Measurements from ENCODE around the gene TMEM204.

GRCh38 chr16:1501630-1502029 is 31.8 kb upstream of the TMEM204 start:
- TF ChIP-seq CTCF (IDR thresholded peaks at IDR 0.05; ENCODE audit: poor library complexity, severe bottlenecking) (no peak), EZH2 (IDR thresholded peaks at IDR 0.05; ENCODE audit: borderline replicate concordance, insufficient read depth, low read length, poor library complexity, severe bottlenecking) (no peak), POLR2AphosphoS5 (IDR thresholded peaks at IDR 0.05) (no peak), MXI1 (conservative IDR thresholded peaks at IDR 0.05; ENCODE audit: poor library complexity, severe bottlenecking) (no peak), REST (IDR thresholded peaks at IDR 0.05; ENCODE audit: borderline replicate concordance) (no peak), EP300 (conservative IDR thresholded peaks at IDR 0.05; ENCODE audit: poor library complexity, severe bottlenecking) (no peak), TAF1 (IDR thresholded peaks at IDR 0.05; ENCODE audit: low read depth) (no peak), RAD21 (conservative IDR thresholded peaks at IDR 0.05) (no peak), SMC3 (conservative IDR thresholded peaks at IDR 0.05; ENCODE audit: poor library complexity) (no peak)

Measured in neural cell (in vitro differentiated cells).